ENCODE data around the gene GLI3.

The GLI3 gene

GRCh38 chr7:42236976-42237810 is at the start of gene GLI3:
Gene GLI3, minus strand, starts transcription at chr7:42237209. Its CDS starts 13,956 bp downstream, at chr7:42223253.
- DNase-seq = peak; percentile 62

- no peak for DNase-seq
Observed at GRCh38 chr7:42285383-42285824, 48.4 kb upstream of the GLI3 start.

DNA sequence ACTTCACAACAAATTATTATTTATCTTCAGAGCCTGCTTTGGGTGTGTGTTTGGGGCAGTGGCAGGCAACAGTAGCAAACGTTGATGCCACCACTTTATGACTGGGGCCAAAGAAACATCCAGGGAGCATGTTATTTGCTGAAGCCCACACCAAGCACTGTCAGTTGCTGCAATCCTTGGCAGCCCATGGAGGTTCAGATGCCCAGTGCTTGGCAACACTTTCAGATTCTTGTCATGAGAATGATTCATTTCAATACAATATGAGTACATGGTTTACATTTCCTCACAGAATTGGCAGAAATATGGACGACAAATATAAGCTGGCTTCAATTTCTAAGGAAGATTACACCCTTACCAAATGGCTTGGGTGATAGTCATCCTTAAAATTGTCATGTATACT is 46.5 kb upstream of the GLI3 start:
- DNase-seq = no peak

- no peak for DNase-seq
Observed at GRCh38 chr7:42278344-42278743, 41.3 kb upstream of the GLI3 start.

GRCh38 chr7:42274053-42274452 is 37.0 kb upstream of the GLI3 start:
- no peak for DNase-seq

- no peak for DNase-seq
Observed at GRCh38 chr7:42272793-42273665, 36.0 kb upstream of the GLI3 start.

DNA sequence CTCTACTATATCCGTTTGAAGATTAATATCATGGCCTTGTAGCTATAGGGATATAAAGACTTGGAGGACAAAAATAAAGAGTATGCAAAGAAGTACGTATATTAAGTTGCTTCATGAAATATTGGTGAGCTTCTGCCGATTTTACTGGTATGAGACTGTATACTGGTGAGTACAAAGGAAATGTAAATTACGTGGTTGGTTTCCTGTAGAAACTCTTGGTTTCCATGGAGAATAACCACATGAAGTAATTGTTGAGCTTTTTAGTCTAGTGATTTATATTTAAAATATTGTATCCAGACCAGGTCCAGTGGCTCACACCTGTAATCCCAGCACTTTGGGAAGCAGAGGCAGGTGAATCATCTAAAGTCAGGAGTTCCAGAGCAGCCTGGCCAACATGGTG is 32.2 kb upstream of the GLI3 start:
- no peak for DNase-seq

DNA sequence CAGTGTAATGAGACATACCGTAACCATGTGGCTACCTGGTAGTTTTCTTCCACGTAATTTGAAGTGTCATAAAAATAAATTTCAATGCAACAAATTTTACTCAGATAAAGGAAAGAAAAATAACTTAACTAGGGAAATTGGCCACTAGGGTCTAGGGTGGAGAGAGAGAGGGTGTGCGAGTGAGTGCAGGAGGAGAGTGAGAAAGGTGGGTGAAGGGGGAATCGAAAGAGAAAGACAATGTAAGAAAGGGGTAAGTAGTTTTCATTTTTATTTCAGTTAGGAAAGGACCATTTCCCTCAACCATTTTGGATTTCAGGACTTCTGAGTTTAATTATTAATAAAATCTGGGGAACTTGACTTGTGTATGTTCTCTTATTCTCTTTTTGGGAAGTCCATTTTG is 27.7 kb upstream of the GLI3 start:
- no peak for DNase-seq

GRCh38 chr7:42263971-42264370 is 27.0 kb upstream of the GLI3 start:
- no peak for DNase-seq

DNA sequence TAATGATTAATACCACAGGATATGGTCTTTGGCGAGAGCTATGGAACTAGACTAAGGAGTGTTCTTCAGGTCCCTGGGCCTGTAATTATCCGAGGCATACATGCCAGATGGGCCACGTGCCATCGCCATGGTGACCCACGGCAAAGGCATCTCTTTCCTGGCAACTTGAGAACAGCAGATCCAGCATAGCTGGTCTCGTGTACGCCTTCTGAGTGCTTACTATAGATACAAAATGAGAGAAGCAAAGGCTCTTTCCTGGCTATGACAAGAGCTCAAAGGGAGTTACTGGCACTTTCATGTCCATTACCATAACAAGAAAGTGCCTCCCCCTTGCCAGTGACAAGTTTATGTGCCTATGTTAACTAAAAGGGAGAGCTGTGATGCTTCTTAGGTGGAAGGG is 26.0 kb upstream of the GLI3 start:
- DNase-seq = no peak

GRCh38 chr7:42254217-42254616 is 17.2 kb upstream of the GLI3 start:
- no peak for DNase-seq

- DNase-seq = no peak
Observed at GRCh38 chr7:42253316-42253715, 16.3 kb upstream of the GLI3 start.

GRCh38 chr7:42250411-42250810 is 13.4 kb upstream of the GLI3 start:
- no peak for DNase-seq

DNA sequence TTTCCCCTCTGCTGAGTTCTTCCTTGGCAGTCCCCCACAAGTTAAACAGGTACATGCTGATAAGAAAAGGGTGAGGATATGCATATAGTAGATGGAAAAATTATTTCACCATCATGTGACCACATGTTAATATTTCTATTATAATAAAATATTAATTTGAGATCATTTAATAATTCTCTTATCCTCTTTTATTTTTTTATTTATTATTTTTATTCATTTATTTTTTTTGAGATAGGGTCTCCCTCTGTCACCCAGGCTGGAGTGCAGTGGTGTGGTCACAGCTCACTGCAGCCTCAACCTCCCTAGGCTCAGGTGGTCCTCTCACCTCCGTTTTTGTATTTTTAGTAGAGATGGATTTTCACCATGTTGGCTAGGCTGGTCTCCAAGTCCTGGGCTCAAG is 11.6 kb upstream of the GLI3 start:
- no peak for DNase-seq

- DNase-seq = no peak
Observed at GRCh38 chr7:42247301-42247700, 10.3 kb upstream of the GLI3 start.

DNA sequence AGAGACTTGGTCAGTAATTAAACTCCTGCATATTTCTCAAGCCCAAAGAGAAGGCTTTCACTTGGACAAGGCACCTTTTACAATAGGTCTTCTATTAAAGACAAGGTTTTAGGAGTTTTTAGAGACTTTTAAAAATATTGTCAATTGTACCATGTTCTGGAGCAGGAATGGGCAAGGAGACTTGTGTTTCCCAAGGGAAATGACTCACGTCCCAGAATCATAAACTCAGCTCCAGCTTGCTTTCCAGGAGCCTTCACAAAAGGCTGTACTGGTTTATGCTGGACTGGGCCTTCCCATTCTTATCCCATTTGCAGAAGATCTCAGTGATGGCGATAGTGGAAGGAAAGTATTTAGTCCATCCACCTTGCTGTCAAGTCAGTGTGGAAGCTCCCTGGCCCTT is 7.8 kb upstream of the GLI3 start:
- no peak for DNase-seq

DNA sequence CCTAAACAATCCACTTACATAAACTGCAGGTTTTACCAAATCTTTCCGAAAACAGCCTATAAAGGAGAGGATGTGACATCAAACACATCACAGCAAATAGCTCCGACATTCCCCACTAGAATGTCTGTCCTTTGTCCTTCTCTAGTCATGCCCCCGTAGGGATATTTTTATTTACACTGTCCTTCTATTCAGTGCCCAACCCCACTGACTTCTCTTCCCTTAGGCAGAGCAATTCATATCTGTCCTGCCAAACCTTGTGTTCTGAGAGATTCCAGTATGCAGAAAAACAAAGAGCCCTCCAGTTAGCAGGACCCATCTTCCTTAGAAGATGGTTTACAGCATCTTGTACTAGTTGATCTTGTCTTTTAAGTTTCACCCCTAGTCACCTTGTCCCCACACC is 5.4 kb upstream of the GLI3 start:
- no peak for DNase-seq

DNA sequence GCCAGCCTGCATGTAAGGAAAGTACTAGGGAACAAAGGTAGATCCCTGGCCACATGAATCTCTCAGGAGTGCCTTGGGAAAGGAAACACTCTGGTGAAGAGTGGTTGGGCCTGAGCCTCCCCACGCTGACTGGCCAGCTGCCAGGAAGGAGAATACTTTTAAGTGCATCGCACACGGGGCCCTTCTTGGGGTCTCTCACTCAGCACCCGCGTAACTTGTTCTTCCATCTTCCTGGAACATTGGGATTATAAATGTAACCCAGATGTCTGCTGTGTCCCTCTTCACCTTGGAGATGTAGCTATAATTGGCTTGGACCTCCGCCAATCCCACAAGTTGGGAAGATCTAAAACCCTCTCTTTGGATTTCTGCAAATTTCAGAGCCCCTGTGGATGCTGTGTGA is 4.4 kb upstream of the GLI3 start:
- no peak for DNase-seq

- DNase-seq = no peak
Observed at GRCh38 chr7:42240416-42240815, 3.4 kb upstream of the GLI3 start.

- DNase-seq = no peak
Observed at GRCh38 chr7:42238709-42239366, 1.8 kb upstream of the GLI3 start.

GRCh38 chr7:42237811-42238541 is 967 bp upstream of the GLI3 start:
- DNase-seq = peak; percentile 23

- DNase-seq = no peak
Observed at GRCh38 chr7:42236266-42236975, 588 bp downstream of the GLI3 start.

All from activated CD4-positive, alpha-beta T cell treated with anti-CD3 and anti-CD28 coated beads, Interleukin-2, amount 50 U/mL, for 16 hours (primary cell).